ENCODE results near the gene WNK2.

The WNK2 gene

GRCh38 chr9:93297659-93298497, 113.9 kb downstream of the WNK2 start:
- DNase-seq = no peak

- DNase-seq = peak in 1 of 2 experiments; percentile 8
Measured at GRCh38 chr9:93298498-93299417, 114.8 kb downstream of the WNK2 start.

- peak in 1 of 2 experiments; percentile 10 for DNase-seq
Measured at GRCh38 chr9:93299418-93300174, 115.7 kb downstream of the WNK2 start.

GRCh38 chr9:93300175-93300572, 116.2 kb downstream of the WNK2 start:
- no peak for DNase-seq

- peak in 1 of 2 experiments; percentile 6 for DNase-seq
Measured at GRCh38 chr9:93300585-93301081, 116.7 kb downstream of the WNK2 start.

GRCh38 chr9:93301291-93301811, 117.4 kb downstream of the WNK2 start:
- peak in 1 of 2 experiments; percentile 10 for DNase-seq

- DNase-seq = peak in 1 of 2 experiments; percentile 11
Measured at GRCh38 chr9:93301911-93302541, 118.1 kb downstream of the WNK2 start.

- peak; percentile 54 to 67 for DNase-seq
Measured at GRCh38 chr9:93302586-93303257, 118.8 kb downstream of the WNK2 start.

- DNase-seq = peak in 1 of 2 experiments; percentile 9
Measured at GRCh38 chr9:93303258-93303771, 119.4 kb downstream of the WNK2 start.

- DNase-seq = peak in 1 of 2 experiments; percentile 9
Measured at GRCh38 chr9:93303806-93304573, 120.1 kb downstream of the WNK2 start.

GRCh38 chr9:93304574-93305496, 120.9 kb downstream of the WNK2 start:
- peak in 1 of 2 experiments; percentile 35 for DNase-seq

- peak in 1 of 2 experiments; percentile 3 for DNase-seq
Measured at GRCh38 chr9:93305497-93306020, 121.6 kb downstream of the WNK2 start.

GRCh38 chr9:93306081-93306480, 122.1 kb downstream of the WNK2 start:
- DNase-seq = peak in 1 of 2 experiments; percentile 2

- DNase-seq = peak in 1 of 2 experiments; percentile 4
Measured at GRCh38 chr9:93306579-93307091, 122.7 kb downstream of the WNK2 start.

GRCh38 chr9:93307468-93308157, 123.7 kb downstream of the WNK2 start:
- peak in 1 of 2 experiments; percentile 1 for DNase-seq

- DNase-seq = peak in 1 of 2 experiments; percentile 5
Measured at GRCh38 chr9:93308158-93308602, 124.2 kb downstream of the WNK2 start.

GRCh38 chr9:93308676-93309075, 124.7 kb downstream of the WNK2 start:
- DNase-seq = peak in 1 of 2 experiments; percentile 11

Measured in activated T-cell treated with anti-CD3 and anti-CD28 coated beads, Interleukin-2, amount 50 U/mL, for 48 hours (primary cell).